GM19240 (cell line): ENCODE measurements around the gene HERC2.
"Not testable (repeated sequence)": the region's sequence is repeated elsewhere in the genome, so short reads cannot be mapped to it uniquely, and the experiment has no call there.

Experiments used
- DNase-seq: peaks from one replicate; pipeline ENCODE4 v3.0.0; 2011; ENCODE audit warnings: low spot score; ENCODE audit not compliant: insufficient read length

HERC2 gene

DNA sequence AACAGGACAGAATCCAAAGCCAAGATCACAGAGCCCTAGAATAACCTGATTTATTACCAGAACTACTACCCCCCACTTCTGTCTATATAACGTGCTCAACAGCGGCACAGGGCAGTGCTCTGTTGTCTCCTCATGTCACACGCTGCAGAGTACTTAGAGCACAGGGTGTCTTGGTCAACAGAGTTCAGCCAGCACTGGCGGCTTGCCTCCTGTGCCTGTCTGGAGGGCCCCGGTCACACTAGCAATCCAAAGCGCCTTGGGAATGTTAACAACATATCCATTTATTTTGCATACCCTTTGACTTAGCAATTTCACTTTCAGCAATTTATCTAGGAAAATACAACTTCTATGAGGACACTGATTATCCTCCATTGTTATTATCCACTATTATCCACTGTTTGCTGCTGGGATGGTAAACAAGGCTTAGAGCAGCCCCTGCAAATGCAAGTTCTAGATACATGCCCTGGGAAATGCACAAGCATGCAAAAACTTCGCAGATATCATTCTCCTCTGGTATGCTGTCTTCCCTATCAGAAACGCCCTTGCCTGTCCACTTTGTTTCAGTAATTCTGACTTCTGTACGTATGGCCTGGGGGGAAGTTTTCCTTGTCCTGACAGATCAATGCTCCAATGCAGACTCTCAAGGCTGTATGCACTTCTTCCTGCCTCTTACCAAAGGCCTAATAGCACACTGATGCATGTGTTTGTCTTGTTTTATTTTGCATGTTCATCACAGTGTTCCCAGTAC, 136.7 kb downstream of the HERC2 start:
- DNase-seq: no peak

DNA sequence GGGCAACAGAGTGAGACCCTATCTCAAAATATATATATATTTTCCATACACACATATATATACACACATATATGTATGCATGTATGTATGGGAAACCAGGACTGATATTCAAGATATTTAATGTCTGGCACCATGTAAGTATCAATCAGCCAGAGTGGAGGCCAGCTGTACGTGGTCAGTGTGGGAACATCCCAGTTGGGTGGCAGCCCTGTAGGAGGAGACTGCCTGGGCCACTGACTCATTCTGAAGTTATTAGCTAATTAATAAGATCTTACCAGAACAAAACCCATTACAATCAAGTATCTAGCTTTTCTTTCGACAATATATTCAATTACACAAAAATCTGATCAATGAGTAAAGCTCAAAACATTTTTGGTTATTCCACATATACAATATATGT, 137.8 kb downstream of the HERC2 start:
- DNase-seq: no peak

DNA sequence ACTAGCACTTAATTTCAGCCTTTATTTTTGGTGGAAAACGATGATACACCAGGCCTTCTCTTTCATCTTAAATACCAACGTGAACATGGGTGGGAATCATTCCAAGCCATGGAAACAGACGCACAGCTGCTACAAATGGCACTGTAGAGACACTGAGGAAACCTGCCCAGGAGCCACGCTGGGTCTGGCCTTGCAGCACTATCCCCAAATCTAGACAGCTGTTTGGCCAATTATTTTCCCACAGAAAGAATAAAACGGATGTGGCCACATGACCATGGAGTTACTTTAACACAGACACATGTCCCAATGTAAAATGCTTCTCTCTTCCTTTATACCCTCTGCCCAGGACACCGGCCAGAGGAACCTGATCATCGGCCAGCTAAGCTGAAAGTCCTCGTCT, 139.2 kb downstream of the HERC2 start:
- no peak for DNase-seq

DNA sequence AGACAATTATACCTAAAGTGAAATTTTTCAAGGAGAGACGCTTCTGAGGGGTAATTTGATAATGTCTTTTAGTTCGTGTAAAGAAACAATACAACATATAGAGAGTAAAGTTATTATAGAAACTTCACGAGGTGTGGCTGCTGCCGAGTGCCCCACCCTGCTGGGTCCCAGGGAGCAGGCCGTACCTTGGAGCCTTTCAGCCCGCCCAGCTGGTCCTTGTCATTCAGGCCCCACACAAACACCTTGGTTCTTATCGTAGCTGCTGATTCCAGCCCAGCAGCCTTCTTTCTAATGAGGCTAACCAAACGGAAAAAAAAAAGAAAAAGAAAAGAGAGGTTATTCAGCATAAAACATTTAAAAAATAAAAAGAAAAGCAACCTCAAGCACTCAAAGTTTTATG, 139.8 kb downstream of the HERC2 start:
- DNase-seq: no peak

DNA sequence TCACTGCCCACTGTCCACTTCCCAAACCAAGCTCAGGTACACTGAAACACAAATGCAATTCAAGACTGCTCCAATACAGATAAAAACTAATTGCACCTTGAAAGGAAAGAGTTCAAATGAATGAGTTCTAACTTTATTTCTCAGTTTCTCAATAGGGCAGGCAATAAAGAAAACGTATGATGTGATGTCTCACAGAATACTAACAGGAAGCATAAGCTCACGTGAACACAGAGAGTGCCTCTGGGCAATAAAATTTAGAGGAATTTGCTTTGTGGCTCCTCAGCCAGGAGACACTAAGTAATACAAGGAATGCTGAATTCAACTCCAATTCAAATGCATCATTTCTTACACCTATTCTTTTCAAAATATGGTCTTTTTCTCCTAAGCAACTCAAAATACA, 140.6 kb downstream of the HERC2 start:
- DNase-seq: no peak

DNA sequence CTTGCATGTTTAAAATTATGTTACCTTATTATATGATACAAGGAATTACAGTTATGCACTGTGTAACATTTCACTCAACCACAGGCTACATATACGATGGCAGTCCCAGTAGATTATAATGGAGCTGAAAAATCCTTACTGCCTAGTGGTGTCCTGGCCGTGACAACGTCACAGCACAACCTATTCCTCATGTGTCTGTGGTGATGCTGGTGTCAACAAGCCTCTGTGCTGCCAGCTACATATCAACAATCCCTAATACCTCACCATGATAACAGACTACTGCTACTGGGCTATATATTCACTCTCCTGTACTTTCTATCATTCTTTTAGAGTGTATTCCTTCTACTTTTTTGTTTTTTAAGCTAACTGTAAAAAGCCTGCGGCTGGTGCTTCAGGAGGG, 142.7 kb downstream of the HERC2 start:
- DNase-seq: no peak

DNA sequence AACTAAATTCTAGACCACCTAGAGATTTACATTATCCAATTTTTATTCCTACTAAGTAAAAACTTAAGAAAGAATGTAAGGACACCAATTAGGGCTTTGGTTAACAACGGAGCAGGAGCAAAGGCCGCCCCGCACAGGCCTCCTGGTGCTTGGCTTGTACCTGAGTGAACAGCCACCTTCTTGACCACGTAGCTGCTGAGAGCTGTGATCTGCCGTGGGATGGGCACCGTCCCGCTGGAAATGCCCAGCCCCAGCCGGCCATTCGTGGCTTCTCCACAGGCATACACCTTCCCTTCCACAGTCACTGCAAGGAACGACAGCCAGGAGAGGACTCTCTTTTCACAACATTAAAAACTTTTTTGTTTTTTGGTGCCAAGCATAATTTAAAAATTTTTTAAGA, 143.3 kb downstream of the HERC2 start:
- DNase-seq: no peak

DNA sequence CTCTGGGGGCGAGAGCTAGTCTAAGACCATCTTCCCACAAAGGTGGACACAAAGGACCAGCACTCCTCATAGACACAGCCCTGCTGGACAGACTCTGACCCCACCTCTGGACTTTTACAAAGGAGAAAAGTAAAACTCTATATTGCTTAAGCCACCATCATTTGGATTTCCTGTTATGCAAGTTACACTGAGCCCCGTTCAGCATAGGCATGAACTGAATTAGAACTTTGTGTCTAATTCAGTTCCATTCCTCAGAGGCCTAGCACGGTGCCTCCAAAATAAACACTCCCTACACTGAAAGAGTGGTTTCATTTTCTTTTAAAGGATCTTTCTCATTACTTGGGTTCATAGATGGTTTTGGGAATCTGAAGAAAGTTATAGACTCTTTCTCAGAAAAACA, 143.7 kb downstream of the HERC2 start:
- no peak for DNase-seq

DNA sequence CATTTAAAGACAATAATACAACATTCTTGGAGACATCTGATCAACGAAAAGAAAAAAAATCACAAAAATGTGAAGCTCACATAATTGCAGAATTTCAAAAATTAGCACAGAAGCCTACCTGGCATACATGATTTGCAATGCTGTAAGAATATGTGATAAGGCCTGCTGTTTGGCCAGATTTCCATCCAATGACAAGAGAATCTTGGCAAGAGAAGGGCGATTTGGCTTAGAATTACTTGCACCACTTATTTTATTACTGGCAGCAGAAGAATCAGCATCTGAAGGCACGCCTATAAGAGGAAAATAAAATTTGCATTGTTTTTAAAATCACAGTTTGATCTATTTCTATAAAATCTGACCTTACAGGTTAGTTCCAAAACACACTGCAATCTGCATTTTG, 152.6 kb downstream of the HERC2 start:
- no peak for DNase-seq

DNA sequence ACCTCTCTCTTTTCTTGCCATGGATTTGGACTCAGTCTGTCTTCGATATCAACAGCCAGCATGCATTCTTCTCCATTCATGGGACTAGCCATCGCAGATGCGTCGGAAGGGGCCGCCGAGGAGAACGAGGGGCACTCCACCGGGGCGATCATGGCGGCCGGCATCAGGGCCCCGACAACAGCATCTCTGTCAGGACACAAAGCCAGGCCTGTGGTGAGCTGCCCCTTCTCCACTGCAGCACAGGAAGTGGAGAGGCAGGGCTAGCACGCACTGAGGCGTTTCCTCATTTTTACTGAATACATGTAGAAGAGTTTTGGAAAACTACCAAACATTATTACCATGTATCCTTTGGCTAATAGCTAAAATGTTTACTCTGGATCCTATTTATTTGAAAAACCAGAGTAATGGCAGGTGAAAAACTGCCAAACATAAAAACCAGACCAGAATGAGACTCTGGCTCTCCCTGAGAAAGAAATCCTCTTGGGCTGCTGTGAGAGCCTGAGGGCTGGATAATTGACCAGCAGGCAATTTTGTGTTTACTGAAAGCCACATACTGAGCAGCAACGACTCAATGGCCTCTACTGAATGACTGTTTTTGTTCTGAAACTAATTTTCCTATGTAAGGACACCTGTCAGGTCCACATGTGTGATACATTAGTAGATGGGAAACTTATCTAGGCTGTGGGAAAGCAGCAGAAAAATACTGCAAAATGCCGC, 153.4 kb downstream of the HERC2 start:
- not testable (repeated sequence) for DNase-seq

DNA sequence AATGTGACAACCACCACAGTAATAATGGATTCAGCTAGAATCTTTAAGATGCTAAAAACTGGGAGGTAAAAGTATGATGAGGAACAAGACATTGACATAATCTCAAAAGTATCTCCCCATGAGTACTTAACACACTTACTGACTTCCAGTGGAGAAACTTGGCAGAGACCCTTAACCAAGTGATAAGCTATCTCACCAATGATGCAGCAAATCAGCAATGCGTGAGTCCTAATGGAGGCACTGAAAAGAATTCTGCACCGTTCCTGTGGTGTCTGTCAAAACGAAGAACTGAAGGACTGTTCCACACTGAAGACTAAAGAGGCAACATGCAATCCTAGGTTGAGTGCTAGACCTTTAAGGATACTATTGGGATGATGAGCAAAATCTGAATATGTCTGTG, 154.9 kb downstream of the HERC2 start:
- no peak for DNase-seq

DNA sequence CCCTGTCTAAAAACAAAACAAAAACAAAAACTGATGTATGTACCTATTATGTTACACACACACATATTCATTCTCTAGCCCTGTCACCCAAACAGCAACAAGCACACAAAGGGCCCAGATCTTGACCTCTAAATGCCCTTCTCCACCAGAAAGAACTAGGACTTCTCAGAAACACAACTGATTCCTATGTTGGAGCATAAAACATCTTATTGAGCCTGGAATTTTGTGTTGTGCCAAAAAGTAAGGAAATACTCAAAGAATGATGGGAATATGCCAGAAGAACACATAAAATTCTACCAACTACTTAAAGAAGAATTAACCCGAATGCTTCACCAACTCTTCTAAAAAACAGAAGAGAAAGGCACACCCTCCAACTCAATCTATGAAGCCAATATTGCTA, 156.2 kb downstream of the HERC2 start:
- DNase-seq: no peak

DNA sequence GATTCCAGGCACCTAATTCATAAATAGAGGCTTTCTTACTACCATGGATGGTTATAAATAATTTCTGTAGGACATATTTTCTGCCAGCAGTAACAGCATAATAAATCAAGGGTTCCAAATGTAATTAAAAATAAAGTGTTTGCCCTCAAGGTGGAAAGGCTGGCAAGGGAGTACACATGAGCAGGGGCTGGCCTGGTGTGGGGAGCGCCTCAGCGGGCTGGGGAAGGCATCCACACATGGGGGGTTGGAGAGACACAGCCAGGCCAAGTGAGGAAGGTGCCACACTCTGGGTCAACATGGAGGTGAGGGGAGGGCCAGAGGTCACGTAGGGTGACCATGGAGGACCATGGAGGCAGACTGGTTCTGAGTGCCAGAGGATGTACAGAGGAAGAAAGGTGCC, 157.1 kb downstream of the HERC2 start:
- DNase-seq: no peak

DNA sequence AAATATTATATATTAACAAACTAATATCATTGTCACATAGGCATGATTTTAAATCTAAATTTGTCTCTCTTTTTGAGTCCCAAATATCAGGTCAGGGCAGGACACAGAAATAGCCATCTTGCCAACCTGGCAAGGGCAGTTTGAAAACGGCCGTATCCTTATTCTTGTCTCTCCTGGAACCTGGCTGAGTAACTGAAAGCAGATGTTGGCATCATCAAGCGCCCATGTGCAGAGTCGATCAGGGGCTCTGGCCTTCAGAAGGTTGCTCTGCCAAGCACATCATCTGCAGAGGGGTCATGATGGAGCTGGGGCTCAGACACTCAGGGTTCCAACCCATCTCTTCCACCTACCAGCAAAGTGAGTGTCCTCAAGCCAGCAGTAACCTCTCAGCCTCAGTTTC, 167.7 kb downstream of the HERC2 start:
- no peak for DNase-seq

DNA sequence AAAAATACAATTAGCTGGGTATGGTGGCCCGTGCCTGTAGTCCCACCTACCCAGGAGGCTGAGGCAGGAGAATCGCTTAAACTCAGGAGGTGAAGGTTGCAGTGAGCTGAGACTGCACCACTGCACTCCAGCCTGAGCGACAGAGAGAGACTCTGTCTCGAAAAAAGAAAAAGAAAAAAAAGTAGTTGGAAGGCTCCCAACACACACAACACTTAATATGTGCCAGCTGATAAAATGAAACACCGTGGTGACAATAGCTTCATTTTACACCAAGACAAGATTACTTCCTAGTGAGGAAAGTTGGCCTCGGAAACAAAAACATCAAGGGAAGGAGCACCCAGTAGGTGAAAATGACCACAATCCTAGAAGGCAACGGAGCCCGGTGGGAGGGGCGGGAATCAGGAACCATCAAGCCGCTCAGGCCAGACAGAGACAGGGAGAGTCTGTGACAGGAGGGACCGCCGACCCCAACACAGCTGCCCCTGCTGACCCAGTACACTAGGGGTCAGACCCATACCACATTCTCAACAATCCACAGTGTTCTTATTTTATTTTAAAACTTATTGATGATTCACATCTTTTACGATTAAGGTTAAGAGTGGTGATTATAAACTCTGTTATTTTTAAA, 168.4 kb downstream of the HERC2 start:
- DNase-seq: no peak

DNA sequence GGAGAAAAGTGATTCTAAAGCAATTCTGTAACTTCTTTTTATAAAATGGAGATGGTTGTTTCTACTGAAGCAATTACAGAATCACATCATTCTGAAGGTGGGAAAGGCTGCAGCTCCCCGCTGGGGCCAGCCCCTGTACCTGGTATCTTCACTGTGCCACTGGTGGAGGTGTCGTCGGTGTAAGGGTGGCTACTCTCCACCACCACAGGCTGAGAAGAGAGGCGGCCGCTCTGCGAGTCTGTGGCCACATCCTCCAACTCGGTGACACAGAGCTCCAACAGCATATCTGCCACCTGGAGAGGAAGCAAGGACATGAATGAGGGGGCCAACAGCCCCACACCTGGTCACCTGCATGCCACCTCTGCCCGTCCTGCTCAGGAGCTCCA, 169.4 kb downstream of the HERC2 start:
- not testable (repeated sequence) for DNase-seq

DNA sequence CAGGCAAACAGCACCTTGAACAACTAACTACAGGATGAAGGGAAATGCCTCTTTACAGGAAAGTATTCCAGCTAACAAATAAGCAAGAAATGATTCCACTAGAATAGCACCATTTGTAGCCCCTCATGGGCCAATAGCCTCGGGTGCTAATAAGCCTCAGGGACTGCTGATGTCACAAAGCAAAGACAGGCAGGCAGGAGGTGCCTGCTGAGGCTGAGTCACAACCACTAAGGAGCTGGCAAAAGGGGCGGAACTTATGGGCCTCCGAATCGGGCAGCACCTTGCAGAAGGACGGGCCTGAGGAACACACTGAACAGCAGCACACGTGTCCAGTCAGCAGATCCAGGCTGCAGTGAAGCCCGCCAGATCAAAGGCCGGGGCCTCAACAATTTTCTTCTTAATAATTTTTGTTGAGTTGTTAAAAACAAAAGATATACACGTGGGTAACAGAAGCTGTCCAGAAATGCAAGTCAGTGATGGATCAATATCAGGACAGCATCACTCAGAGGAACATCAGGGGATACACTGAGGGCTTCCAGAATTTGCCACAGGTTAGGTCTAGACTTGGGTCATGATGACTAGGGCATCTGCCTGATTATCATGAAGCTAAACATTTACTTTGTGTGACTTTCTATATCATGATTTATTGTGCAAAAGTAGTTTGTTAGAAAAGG, 170.0 kb downstream of the HERC2 start:
- not testable (repeated sequence) for DNase-seq

DNA sequence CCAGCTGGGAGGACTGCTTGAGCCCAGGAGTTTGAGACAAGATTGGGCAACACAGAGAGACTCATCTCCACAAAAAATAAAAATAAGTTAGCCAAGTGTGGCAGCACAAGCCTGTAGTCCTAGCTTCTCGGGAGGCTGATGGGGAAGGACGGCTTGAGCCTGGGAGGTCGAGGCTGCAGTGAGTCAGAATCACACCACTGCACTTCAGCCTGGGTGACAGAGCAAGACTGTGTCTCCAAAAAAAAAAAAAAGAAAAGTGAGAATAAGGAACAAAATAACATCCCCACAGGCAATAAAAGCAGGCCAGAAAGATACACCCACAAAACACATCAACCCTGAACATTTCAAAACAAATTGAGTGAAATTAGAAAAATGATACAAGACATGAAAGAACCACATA, 174.2 kb downstream of the HERC2 start:
- DNase-seq: no peak

DNA sequence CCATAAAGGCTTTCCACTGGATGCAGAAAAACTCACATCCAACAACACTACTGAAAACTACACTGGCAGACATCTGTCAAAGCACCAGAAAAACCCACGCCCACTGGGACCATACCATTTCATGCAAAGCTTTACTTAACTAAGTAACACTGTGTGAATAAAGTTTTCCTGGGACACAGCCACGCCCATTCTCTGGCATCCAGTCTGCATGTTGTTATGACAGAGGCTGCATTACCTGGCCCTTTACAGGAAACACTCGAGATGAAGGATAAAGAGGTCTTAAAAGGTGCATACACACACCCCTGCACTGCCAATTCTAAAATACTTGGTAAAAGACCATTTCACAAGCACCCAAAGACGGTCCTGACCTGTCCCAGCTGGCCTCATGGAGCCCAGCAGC, 176.6 kb downstream of the HERC2 start:
- not testable (repeated sequence) for DNase-seq

DNA sequence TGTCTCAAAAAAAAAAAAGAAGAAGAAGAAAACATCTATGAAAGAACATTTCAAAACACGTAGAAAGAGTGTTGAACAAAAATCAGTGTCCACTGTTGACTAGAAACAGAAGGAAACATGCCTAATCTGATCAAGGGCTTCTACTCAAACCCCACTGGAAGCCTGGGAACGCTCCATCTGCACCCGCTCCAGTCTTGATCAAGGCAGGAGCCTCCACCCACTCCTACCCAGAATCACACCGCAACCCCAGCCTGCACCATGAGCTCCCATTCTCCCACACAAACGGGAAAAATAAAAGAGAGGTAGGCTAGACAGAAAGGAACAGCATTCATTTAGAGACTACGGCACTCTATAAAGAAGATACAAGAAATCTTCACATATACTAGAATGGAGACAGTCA, 181.9 kb downstream of the HERC2 start:
- DNase-seq: no peak

DNA sequence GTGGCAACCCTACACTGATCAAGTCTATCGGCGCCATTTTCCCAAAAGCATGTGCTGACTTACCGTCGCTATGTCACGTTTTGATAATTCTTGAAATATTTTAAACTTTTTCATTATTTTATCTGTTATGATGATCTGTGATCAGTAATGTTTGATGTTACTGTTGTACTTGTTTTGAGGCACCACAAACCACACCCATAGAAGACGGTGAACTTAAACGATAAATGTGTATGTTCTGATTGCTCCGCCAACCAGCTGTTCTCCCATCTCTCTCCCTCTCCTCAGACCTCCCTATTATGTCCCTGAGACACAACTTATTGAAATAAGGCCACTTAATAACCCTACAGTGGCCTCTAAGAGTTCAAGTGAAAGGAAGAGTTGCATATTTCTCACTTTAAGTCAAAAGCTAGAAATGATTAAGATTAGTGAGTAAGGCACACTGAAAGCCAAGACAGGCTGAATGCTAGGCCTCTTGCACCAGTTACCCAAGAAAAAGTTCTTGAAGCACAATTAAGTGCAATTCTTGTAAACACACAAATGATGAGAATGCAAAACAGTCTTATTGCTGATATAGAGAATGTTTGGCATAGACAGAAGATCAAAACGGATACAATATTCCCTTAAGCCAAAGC, 184.5 kb downstream of the HERC2 start:
- DNase-seq: not testable (repeated sequence)
